Measurements from ENCODE around the gene GPR75. TPM values are rescaled to one million over a fixed set of nuclear protein-coding genes. Genes with fewer than 3 reads are reported as not detected.
"Not testable (repeated sequence)": the region's sequence is repeated elsewhere in the genome, so short reads cannot be mapped to it uniquely, and the experiment has no call there.

The GPR75 gene
- total and polyA plus RNA-seq, 5 donors from 2014 or later = 5.1 TPM; not detected in 4

DNA sequence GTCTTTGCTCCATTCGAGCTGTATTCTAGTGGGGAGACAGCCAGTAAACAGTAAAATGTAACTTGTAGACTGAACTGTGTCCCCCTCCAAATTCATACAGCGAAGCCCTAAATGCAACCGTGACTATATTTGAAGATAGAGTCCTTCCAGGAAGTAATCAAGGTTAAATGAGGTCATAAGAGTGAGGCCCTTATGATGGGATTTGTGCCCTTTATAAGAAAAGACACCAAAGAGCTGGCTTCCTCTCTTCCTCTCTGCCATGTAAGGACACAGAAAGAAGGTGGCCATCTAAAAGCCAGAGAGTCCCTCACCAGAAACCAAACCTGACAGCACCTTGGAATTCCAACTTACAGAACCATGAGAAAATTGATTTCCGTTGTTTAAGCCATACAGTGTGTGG is 31.4 kb downstream of the GPR75 start:
- peaks cover 0 to 4% (median 0%) of the 10 kb centered on the region in 7 donors for H3K9me3 Mint-ChIP-seq
- no peak for ATAC-seq (ENCODE audit: low read depth in 2 of 2)
- no peaks in the 10 kb centered on the region for H3K4me1 Mint-ChIP-seq

DNA sequence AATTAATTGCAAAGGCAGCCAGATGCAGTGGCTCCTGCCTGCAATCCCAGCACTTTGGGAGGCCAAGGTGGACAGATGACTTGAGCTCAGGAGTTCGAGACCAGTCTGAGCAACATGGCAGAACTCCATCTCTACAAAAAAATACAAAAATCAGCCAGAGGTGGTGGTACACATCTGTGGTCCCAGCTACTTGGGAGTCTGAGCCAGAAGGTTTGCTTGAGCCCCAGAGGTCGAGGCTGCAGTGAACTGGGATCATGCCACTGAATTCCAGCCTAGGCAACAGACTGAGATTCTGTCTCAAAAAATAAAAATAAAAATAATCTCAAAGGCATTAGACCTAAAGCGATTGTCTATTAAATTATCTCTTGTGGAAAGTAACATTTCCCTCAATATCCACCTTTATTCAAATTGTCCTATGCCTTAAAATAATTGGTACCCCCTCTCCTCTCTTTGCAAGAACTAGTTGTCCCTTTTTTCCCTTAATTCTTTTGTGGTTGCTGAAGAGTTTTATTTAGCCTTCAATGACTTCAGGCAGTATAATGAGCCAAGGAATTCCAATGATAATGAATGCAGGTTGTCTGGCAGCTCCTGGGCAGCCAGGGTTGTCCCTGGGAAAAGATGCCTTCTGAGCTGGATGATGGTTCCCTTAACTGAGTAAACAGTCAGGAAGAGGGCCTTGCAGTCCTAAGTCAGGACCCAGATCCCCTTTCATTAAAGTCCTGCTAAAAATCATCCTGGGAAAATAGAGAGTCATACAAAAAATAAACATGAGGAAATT is 32.2 kb downstream of the GPR75 start:
- no peaks in the 10 kb centered on the region for H3K27me3 Mint-ChIP-seq
- no peak overlapping the region for H3K4me3 ChIP-seq (ENCODE audit: low read depth, low read length)
- no peak overlapping the region for H3K4me3 Mint-ChIP-seq
- H3K4me1 ChIP-seq (ENCODE audit: control insufficient read depth, insufficient read depth, low read length, poor library complexity, severe bottlenecking) = no peaks in the 10 kb centered on the region
- DNase-seq (no peak), ATAC-seq (ENCODE audit: low read depth in 2 of 2) (no peak)
- no peaks in the 10 kb centered on the region for H3K27me3 ChIP-seq (ENCODE audit: control insufficient read depth, insufficient read depth, low read length)
- peaks cover 29% of the 10 kb centered on the region for H3K36me3 Mint-ChIP-seq
- no peaks in the 10 kb centered on the region for H3K9me3 ChIP-seq (ENCODE audit: control insufficient read depth in 2 of 2, low read length in 2 of 2)
- H3K4me1 Mint-ChIP-seq = no peaks in the 10 kb centered on the region
- H3K36me3 ChIP-seq (ENCODE audit: control insufficient read depth, insufficient read depth, low read length) = no peaks in the 10 kb centered on the region
- H3K27ac Mint-ChIP-seq = no peak overlapping the region
- H3K9me3 Mint-ChIP-seq = peaks cover 0 to 4% (median 0%) of the 10 kb centered on the region in 7 donors
- H3K27ac ChIP-seq (ENCODE audit: insufficient read depth, low read length, poor library complexity, severe bottlenecking) = no peak overlapping the region

More for the DNA sequence above, 31.4 kb downstream of the GPR75 start:
- Mint-ChIP-seq H3K36me3 (peaks cover 32% of the 10 kb centered on the region), H3K27ac (no peak overlapping the region), H3K27me3 (no peaks in the 10 kb centered on the region), H3K4me3 (no peak overlapping the region)
- H3K4me3 ChIP-seq (ENCODE audit: low read depth, low read length) = no peak overlapping the region
- H3K9me3 ChIP-seq (ENCODE audit: control insufficient read depth in 2 of 2, low read length in 2 of 2) = no peaks in the 10 kb centered on the region
- H3K4me1 ChIP-seq (ENCODE audit: control insufficient read depth, insufficient read depth, low read length, poor library complexity, severe bottlenecking) = no peaks in the 10 kb centered on the region
- no peak overlapping the region for H3K27ac ChIP-seq (ENCODE audit: insufficient read depth, low read length, poor library complexity, severe bottlenecking)
- H3K27me3 ChIP-seq (ENCODE audit: control insufficient read depth, insufficient read depth, low read length) = no peaks in the 10 kb centered on the region
- DNase-seq = no peak
- no peaks in the 10 kb centered on the region for H3K36me3 ChIP-seq (ENCODE audit: control insufficient read depth, insufficient read depth, low read length)

DNA sequence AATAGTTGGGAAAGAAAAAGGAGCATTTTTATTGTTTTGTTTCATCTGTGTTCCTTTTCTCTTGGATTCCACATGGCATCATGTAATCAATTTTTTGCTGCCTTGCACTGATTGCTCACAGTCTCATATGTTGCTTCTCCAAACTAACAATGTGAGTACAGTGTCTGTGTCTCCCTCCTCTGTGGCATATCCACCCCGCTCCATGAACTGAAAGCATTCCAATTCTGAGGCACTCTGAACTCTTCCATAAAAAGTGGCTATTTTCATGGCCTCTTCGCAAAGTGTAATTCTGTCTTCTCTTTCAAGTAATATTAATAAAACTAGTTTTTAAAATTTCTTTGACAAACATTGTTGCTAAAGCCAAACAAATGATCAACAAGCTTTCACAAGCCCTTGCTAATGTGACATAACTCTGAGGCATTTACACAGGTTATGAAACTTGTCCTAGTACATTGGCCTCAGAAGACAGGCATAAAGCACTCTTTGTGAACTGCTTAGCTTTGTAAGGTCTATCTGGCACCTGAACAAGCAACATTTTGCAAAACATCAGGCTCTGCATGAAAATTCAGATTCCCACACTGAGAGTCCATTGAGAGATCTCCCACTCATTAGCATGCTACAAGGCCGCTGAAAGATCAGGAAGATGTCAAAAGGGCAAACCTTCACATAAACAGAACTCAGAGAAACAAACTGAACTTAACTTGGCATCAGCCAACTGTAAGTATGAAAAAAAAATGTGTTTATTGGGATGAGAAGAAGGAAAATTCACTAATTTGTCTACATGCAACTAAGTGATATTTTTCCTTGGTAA is 33.0 kb downstream of the GPR75 start:
- Histone ChIP-seq H3K4me1 (ENCODE audit: control insufficient read depth, insufficient read depth, low read length, poor library complexity, severe bottlenecking) (no peaks in the 10 kb centered on the region), H3K4me3 (ENCODE audit: low read depth, low read length) (no peak overlapping the region), H3K27ac (ENCODE audit: insufficient read depth, low read length, poor library complexity, severe bottlenecking) (no peak overlapping the region), H3K9me3 (ENCODE audit: control insufficient read depth in 2 of 2, low read length in 2 of 2) (no peaks in the 10 kb centered on the region), H3K27me3 (ENCODE audit: control insufficient read depth, insufficient read depth, low read length) (no peaks in the 10 kb centered on the region), H3K36me3 (ENCODE audit: control insufficient read depth, insufficient read depth, low read length) (no peaks in the 10 kb centered on the region)
- DNase-seq = no peak
- Mint-ChIP-seq H3K27me3 (no peaks in the 10 kb centered on the region), H3K36me3 (peaks cover 22% of the 10 kb centered on the region), H3K9me3 (peaks cover 0 to 4% (median 0%) of the 10 kb centered on the region in 7 donors), H3K4me3 (no peak overlapping the region), H3K27ac (no peak overlapping the region), H3K4me1 (no peaks in the 10 kb centered on the region)
- ATAC-seq (ENCODE audit: low read depth in 2 of 2) = no peak

DNA sequence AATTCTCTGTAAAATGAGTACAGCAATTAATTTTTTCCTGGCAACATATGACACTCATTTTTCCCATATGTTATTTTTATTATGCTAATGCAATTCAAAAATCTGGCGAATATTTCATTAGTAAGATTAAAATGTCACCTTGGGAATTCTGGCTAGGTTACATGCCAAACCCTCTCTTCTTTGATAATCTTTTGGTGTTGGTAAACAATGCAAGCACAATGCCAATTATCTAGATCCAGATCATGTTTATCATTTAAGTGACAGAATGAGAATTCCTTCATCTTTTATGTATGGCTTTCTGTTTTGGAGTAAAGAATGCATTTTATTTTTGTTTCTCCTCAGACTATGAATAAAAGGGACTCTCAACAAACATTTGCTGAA is 33.7 kb downstream of the GPR75 start:
- no peak overlapping the region for H3K4me3 ChIP-seq (ENCODE audit: low read depth, low read length)
- no peak for DNase-seq
- Mint-ChIP-seq H3K4me1 (no peaks in the 10 kb centered on the region), H3K36me3 (peaks cover 15% of the 10 kb centered on the region), H3K9me3 (peaks cover 0 to 4% (median 0%) of the 10 kb centered on the region in 7 donors), H3K27ac (no peak overlapping the region), H3K27me3 (no peaks in the 10 kb centered on the region), H3K4me3 (no peak overlapping the region)
- H3K27ac ChIP-seq (ENCODE audit: insufficient read depth, low read length, poor library complexity, severe bottlenecking) = no peak overlapping the region
- no peaks in the 10 kb centered on the region for H3K9me3 ChIP-seq (ENCODE audit: control insufficient read depth in 2 of 2, low read length in 2 of 2)
- ATAC-seq (ENCODE audit: low read depth in 2 of 2) = no peak
- H3K36me3 ChIP-seq (ENCODE audit: control insufficient read depth, insufficient read depth, low read length) = no peaks in the 10 kb centered on the region
- H3K27me3 ChIP-seq (ENCODE audit: control insufficient read depth, insufficient read depth, low read length) = no peaks in the 10 kb centered on the region
- H3K4me1 ChIP-seq (ENCODE audit: control insufficient read depth, insufficient read depth, low read length, poor library complexity, severe bottlenecking) = no peaks in the 10 kb centered on the region

DNA sequence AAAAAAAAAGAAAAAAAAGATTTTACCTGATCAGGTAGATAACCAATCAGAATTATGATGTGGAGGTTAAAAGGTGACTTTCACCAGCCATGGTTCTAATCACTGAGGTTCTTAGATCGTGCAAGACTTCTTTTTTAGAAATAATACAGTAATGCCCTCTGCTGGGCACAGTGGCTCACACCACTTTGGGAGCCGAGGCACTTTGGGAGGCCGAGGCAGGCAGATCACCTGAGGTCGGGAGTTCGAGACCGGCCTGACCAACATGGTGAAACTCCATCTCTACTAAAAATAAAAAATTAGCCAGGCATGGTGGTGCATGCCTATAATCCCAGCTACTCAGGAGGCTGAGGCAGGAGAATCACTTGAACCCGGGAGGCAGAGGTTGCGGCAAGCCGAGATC is 36.1 kb downstream of the GPR75 start:
- H3K27me3 Mint-ChIP-seq = not testable (repeated sequence)

DNA sequence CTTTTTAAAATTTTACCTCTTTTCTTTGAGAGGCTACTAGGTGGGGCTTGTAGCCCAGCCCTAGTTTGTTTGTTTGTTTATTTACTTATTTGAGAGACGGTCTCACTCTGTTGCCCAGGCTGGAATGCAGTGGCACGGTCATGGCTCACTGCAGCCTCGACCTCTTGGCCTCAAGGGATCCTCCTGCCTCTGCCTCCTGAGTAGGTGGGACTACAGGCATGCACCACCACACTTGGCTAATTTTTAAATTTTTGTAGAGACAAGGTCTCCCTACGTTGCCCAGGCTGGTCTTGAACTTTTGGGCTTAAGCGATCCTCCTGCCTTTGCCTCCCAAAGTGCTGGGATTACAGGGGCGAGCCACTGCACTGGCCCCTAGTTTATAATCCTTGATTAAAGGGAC is 38.0 kb downstream of the GPR75 start:
- H3K4me3 Mint-ChIP-seq = no peak overlapping the region
- Histone ChIP-seq H3K36me3 (ENCODE audit: control insufficient read depth, insufficient read depth, low read length) (peaks cover 21% of the 10 kb centered on the region), H3K4me3 (ENCODE audit: low read depth, low read length) (no peak overlapping the region), H3K27ac (ENCODE audit: insufficient read depth, low read length, poor library complexity, severe bottlenecking) (no peak overlapping the region), H3K9me3 (ENCODE audit: control insufficient read depth in 2 of 2, low read length in 2 of 2) (no peaks in the 10 kb centered on the region), H3K27me3 (ENCODE audit: control insufficient read depth, insufficient read depth, low read length) (no peaks in the 10 kb centered on the region), H3K4me1 (ENCODE audit: control insufficient read depth, insufficient read depth, low read length, poor library complexity, severe bottlenecking) (no peaks in the 10 kb centered on the region)
- no peaks in the 10 kb centered on the region for H3K9me3 Mint-ChIP-seq
- H3K27me3 Mint-ChIP-seq = no peaks in the 10 kb centered on the region
- H3K4me1 Mint-ChIP-seq = peaks cover 0 to under 1% (median 0%) of the 10 kb centered on the region in 4 donors
- H3K36me3 Mint-ChIP-seq = peaks cover 16% of the 10 kb centered on the region
- ATAC-seq (ENCODE audit: low read depth in 2 of 2) = no peak
- no peak for DNase-seq
- no peak overlapping the region for H3K27ac Mint-ChIP-seq

More for the DNA sequence above, 36.1 kb downstream of the GPR75 start:
- ATAC-seq (ENCODE audit: low read depth in 2 of 2); H3K9me3 ChIP-seq (ENCODE audit: control insufficient read depth in 2 of 2, low read length in 2 of 2); H3K27ac ChIP-seq (ENCODE audit: insufficient read depth, low read length, poor library complexity, severe bottlenecking); H3K4me3 ChIP-seq (ENCODE audit: low read depth, low read length); H3K9me3 Mint-ChIP-seq; H3K27me3 ChIP-seq (ENCODE audit: control insufficient read depth, insufficient read depth, low read length); H3K4me1 Mint-ChIP-seq; H3K4me1 ChIP-seq (ENCODE audit: control insufficient read depth, insufficient read depth, low read length, poor library complexity, severe bottlenecking); H3K4me3 Mint-ChIP-seq; H3K27ac Mint-ChIP-seq: not testable (repeated sequence)
- peaks cover 15% of the 10 kb centered on the region for H3K36me3 Mint-ChIP-seq
- H3K36me3 ChIP-seq (ENCODE audit: control insufficient read depth, insufficient read depth, low read length) = peaks cover 11% of the 10 kb centered on the region
- DNase-seq = peak in 1 of 3 donors; percentile 55

DNA sequence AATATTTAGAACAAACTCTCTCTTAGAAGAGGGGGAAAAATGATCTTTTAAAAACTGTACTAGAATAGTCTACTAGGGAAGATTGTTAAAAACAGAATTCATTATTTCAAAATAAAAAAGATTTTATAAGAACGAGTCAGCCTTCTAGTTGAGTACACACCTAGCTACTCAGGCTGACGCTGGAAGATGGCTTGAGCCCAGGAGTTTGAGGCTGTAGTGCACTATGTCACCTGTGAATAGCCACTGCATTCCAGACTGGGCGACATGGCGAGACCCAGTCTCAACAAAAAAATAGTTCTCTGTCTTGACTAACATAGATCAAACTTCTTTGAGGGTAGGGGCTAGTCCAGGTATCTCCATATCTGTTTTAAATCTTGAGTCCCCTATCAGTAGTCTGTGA is 39.1 kb downstream of the GPR75 start:
- Histone ChIP-seq H3K4me3 (ENCODE audit: low read depth, low read length) (no peak overlapping the region), H3K27ac (ENCODE audit: insufficient read depth, low read length, poor library complexity, severe bottlenecking) (no peak overlapping the region), H3K27me3 (ENCODE audit: control insufficient read depth, insufficient read depth, low read length) (no peaks in the 10 kb centered on the region), H3K36me3 (ENCODE audit: control insufficient read depth, insufficient read depth, low read length) (peaks cover 31% of the 10 kb centered on the region), H3K9me3 (ENCODE audit: control insufficient read depth in 2 of 2, low read length in 2 of 2) (no peaks in the 10 kb centered on the region), H3K4me1 (ENCODE audit: control insufficient read depth, insufficient read depth, low read length, poor library complexity, severe bottlenecking) (no peaks in the 10 kb centered on the region)
- Mint-ChIP-seq H3K4me3 (no peak overlapping the region), H3K4me1 (peaks cover 0 to 3% (median 0%) of the 10 kb centered on the region in 4 donors), H3K27ac (no peak overlapping the region), H3K27me3 (no peaks in the 10 kb centered on the region), H3K36me3 (peaks cover 19% of the 10 kb centered on the region), H3K9me3 (no peaks in the 10 kb centered on the region)
- ATAC-seq (ENCODE audit: low read depth in 2 of 2) (no peak), DNase-seq (no peak)

Data from CD4-positive, CD25-positive, alpha-beta regulatory T cell (primary cell).